GM21717 (cell line): ENCODE results near the gene ZNF311.
A peak's percentile ranks its signal among the peaks of the same experiment; 100 is the strongest.
"Not testable (repeated sequence)": the region's sequence is repeated elsewhere in the genome, so short reads cannot be mapped to it uniquely, and the experiment has no call there.

Source experiments
- ATAC-seq: cut with Tn5 transposase; IDR thresholded peaks from one replicate; pipeline ENCODE4 v1.9.1; 2021; ENCODE audit warnings: mild to moderate bottlenecking, moderate library complexity; ENCODE audit not compliant: unreplicated experiment

The ZNF311 gene

DNA sequence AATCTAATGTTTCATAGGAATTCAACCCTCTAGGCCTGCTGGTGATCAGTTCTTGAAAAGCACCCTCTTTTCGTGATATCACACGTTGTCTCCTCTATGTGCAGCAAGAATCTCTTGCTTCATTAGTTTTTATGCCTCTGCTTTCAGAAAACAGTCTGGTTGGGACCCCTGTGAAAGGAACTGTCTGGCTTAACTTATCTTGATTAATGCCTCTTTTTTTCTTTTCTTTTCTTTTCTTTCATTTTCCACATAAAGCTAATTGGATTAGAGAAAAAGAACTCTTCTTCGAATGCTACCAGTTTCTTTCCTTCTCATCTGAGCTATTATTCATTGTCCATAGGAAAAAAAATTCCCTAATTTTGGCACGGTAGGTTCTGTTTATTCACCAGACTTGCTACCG, 21.3 kb downstream of the ZNF311 start:
- ATAC-seq: no peak

DNA sequence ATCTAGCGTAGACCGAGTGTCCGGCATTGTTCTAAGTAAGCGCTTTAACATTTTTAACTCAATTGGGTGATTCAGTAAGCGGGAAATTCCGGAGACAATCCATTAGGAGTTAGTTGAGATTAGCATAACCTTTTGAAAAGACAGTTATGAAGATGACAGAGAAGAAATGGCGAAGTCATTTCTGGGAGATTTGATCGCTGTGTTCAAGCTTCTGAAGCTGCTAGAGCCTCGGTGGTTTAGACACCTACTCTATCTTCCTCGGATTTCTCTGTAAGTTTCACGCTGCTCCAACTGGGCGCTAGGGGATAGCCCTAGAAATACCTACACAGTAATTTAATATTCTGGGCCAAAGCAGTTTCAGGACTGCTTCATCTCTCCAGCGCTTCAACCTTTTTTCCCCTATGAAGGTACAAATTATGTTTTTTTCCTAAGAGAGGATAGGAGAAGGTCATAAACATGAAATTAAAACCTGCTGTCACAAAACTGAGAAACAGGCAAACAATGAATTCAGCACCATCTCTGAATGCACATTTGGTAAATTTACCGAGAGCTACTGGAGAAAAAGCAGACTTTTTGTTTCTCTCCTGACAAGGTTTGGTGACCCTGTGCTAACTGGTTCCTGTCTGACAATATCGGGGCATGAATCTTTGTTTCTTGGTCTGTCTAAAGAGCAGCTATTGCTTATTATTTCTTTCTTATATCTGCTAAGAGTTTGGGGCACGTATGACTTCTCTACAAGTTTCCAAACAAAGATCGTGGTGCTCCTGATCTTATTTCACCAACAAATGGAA, 22.4 kb downstream of the ZNF311 start:
- ATAC-seq: no peak

DNA sequence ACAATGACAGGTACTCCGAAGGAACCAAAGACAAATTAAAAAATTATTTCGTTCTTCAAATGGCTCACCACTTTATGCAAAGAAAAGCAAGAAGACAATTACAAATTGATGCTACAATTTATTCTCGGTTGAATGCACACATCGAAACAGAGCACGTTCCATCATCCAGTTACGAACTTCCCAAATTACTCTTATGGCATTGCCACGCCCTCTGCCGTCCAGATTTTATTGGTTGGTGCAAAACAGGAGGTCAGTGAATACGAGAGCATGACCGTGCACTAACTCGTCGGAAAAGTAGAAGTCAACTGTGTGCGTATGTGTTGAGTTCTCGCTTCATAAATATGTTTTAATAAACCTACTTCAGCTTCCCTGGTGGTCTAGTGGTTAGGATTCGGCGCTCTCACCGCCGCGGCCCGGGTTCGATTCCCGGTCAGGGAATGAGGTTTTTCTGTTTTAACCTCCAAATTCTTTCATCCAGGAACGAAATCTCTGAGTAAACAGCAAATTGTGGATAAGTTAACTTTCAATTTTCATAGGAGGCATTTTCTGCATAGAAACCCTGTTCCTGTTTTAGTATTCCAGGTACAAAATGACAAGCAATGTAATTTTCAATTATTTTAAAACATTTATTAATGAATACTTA, 23.2 kb downstream of the ZNF311 start:
- peak; percentile 50 for ATAC-seq

DNA sequence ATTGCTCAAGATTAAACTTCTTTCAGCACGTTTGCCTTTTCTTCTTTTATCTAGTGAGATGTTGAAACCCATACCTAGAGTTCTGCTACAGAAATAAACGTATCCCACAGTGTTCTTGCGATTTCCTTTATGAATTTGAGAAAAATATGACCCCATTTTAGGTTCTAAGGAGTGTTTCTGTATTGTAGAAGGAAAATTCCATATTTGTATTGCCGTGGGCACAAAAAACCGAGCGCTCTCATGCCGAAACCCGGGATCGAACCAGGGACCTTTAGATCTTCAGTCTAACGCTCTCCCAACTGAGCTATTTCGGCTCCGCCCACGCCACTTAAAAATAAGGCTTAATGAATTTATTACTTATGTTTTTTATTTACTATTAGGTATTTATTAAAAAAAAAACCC, 23.7 kb downstream of the ZNF311 start:
- ATAC-seq: peak; percentile 31

DNA sequence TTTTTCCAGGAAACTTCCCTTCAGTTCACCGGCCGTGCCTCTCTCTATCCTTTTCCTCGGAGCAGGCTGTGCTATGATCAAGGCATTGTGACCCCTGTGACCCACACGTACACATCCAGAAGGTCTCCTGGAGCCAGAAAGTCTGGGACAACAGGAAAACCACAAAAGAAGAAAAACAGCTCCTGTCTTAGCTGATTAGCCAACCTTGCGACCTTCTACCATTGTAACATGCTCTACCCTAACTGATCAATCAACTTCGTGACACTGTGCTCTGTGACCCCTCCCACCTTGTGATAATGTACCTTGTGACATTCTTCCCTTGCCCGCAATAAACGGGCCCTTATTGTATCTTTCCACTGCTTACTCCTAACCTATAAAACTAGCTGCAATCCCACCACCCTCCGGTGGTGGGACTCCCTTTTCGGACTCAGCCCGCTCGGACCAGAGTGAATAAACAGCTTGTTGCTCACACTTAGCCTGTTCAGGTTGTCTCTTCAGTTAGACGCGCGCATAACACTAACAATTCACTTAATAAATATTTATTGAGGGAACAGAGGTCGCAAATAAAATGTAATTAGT, 24.2 kb downstream of the ZNF311 start:
- peak; percentile 34 for ATAC-seq

DNA sequence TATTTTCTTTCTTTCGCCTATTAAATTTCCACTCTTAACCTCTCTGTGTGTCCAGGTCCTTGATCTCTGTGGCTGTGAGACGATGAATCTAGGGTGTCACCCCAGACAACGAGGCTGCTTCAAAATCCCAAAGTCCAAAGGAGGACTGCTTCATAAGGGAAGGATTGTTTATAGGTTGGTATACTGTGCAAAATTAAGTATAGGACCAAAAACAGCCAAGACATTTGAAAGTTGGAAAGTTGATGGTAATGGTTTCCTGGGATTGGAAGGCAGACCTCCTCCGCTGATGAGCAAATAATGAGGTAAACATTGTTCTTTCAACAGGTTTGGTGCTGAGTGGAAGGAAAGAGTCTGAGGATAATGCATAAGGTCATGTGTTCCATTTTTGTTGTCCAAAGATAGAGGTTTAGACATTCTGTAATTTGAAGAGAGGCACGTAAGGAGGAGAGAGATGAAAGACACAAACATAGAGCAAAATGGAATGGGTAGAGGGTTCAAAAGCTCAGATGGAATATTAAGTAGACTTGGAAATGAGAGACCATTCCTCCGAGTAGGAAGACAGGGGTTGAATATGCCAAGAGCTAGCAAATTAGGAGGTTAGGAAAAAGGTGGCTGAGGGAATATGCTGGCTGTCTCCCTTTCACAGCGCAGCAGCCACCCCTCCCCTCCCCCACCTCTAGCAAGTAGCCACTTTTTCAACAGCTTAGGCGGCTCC, 24.8 kb downstream of the ZNF311 start:
- ATAC-seq: no peak

DNA sequence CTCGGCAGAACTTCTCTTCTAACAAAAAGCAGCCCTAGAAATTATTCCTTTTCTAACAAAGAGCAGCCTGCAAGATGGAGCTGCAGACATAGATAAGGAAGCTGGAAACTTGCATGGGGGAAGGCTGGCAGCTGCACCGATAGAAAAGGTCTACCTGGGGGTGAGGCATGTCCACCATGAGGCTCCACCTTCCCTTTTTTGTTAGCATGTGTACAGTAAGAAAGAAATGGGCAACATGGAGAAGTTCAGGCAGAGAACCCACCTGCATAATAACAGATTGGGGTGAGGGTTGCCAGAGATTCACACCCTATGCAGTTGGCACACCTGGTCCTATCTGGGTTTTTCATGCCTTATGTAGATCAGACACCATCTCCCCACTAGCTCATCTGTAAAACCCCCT, 25.4 kb downstream of the ZNF311 start:
- no peak for ATAC-seq

DNA sequence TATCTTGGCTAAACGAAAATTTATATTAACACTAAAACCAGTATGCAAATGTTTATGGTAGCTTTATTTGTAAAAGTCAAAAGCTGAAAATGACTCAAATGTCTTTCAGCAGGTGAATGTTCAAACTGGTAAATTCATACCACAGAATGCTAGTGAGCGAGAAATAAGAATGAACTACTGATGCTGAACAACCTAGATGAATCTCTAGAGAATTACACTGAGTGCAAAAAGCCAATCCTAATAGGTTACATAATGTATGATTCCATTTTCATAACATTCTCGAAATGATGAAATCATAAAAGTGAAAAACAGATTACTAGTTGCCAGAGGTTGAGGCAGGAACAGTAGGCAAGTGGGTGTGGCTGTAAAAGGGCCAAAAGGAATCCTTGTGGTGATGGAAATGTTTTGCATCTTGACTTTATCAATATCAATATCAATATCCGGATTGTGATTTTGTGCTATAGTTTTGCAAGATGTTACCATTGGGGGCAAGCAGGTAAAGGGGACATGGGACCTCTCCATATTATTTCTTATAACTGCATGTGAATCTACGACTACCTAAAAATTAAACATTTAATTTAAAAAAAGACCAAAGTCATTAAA, 26.1 kb downstream of the ZNF311 start:
- ATAC-seq: no peak

DNA sequence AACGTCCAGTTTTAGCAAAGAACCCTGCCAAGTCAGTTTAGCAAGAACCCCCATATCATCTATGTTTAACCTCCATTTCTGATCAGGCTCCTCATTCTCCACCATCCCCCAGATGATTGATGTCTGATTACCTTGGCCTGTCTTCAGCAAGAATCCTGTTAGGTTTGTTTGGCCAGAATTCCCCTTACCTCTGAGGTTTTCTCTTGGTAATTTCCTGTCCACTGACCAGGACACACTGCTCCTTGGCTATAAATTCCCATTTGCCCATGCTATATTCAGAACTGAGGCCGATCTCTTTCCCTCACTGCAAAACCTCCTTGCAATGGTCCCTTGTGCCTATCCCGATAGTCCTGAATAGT, 27.0 kb downstream of the ZNF311 start:
- no peak for ATAC-seq

DNA sequence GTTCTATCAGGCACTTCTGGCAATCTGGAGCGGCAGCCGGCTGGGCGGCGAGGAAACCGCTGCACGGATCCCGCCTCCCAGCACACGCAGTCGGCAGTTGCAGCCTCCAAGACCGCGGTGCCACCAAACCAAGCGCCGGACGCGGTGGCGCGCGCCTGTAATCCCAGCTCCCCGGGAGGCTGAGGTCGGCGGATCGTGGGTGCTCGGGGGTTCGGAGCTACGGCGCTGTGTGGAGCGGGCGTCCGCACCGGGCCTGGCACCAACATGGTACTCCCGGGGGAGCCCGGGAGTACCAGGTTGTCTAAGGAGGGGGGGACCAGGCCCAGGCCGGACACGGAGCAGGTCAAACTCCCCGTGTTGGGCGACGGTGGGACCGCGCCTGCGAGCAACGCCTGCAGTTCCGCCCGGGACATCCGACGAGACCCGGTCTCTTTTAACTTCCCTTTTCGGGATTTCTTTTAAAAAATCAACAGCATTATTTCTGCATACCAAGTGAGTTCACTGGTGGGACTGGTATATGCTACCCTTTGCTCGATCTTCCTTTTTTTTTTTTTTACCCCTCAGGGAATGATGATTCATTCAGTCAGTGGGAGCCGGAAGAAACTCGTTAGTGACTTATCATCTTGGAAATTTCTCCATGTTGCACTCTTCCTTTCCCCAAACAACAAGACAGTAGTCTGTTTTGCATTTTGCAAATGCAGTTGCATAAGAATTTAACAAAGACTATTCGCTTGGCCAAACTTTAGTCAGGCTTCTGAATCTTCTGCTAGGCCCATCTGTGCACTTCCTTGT, 27.6 kb downstream of the ZNF311 start:
- ATAC-seq: no peak

DNA sequence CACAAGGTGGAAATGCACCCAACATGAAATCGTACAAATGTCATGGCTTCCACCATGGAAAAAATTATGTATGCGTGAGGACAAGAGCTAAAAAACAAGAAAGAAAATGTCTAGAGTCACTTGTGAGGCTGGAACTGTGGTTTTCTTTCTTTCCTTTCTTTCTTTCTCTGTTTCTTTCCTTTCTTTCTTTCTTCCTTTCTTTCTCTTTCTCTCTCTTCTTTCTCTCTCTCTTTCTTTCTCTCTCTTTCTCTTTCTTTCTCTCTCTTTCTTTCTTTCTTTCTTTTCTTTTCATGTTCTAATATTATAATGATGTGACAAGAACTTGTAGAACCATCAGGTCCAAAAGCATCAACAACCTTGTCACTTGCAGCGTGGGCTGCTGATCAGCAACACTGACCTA, 28.4 kb downstream of the ZNF311 start:
- ATAC-seq: no peak

DNA sequence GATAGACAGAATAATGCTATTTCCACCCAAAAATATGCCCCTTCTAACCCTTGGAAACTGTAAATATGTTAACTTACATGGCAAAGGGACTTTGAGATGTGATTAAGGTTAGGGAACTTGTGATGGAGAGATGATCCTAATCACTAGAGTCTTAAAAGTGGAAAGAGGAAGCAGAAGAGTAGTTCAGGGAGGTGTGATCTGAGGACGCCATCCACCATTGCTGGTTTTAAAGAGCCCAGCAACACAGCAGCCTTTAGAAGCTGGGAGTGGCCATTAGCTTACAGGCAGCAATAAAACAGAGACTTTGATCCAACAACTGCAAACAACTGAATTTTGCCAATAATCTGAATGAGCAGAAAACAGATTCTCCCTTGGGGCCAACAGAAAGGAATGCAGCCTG, 30.6 kb downstream of the ZNF311 start:
- no peak for ATAC-seq

DNA sequence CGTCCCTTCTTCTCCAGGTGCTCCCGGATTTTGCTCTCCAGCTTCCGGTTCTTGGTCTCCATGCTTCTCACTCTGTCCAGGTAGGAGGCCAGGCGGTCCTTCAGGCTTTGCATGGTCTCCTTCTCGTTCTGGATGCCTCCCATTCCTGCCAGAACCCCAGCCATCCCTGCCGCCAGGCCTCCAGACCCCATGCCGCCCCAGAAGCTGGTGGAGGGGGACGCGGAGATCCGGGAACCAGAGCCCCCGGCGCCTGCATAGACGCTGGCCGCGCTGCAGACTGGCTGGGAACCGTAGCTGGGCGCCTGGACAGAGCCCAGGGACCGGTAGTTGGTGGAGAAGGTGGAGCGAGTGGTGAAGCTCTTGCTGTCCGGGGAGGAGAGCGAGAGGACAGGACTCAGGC, 35.1 kb downstream of the ZNF311 start:
- ATAC-seq: not testable (repeated sequence)

DNA sequence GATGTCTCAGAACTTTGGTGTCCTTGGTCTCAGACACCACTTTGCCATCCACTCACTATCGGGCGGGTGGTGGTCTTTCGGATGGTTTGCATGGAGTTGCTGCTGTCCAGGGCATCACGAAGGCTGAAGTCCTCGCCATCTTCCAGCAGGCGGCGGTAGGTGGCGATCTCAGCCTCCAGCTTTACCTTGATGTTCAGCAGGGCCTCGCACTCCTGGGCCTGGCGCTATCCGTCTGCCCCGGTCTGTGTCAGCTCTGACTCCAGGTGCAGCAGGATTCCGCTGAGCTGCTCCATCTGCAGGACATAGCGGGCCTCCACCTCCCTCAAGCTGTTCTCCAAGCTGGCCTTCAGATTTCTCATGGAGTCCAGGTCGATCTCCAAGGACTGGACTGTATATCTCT, 36.0 kb downstream of the ZNF311 start:
- ATAC-seq: no peak

DNA sequence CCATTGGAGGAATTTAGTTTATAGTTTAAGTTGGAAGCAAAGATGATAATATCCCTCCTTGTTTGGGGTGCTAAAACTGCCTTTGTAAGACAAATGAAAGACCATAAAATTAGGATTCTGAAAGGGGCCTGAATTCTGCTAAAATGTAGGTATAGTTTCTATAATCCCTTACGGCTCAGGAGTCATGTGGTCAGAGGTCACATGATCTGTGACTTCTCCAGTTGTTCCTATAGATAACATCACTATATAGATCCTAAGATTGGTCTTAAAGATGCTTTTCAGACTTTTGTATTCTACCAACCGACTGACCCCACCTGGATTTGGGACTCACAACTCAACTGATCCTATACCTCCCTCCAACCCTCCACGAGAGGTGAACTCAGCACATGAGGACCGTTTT, 36.6 kb downstream of the ZNF311 start:
- ATAC-seq: no peak

DNA sequence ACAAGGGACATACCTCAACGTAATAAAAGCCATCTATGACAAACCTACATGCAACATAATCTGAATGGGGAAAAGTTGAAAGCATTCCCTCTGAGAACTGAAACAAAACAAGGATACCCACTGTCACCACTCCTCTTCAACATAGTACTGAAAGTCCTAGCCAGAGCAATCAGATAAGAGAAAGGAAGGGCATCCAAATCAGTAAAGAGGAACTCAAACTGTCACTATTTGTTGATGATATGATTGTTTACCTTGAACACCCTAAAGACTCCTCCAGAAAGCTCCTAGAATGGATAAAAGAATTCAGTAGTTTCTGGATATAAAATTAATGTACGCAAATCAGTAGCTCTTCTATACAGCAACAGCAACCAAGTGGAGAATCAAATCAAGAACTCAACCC, 39.4 kb downstream of the ZNF311 start:
- no peak for ATAC-seq

DNA sequence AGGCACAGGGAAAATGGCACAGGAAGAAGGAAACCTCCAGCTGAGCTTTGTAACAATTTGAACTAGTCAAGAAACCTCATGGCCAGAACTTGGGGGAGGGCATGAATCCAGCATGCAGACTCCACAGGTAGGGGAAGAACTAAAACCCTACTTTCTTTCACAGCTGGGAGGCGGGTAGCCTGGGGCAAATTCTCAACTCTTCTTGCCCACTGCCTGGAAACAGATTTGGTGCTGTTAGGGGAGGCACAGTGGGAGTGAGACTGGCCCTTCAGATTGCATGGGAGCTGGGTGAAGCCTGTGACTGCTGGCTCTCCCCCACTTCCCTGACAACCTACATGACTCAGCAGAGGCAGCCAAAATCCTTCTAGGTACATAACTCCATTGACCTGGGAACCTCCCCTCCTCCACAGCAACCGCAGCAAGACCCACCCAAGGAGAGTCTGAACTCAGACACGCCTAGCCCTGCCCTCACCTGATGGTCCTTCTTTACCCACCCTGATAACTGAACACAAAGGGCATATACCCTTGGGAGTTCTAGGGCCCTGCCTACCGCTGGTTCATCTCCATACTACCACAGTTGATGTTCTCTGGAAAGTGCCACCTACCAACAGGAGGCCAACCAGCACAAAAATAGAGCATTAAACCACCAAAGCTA, 44.1 kb downstream of the ZNF311 start:
- no peak for ATAC-seq

DNA sequence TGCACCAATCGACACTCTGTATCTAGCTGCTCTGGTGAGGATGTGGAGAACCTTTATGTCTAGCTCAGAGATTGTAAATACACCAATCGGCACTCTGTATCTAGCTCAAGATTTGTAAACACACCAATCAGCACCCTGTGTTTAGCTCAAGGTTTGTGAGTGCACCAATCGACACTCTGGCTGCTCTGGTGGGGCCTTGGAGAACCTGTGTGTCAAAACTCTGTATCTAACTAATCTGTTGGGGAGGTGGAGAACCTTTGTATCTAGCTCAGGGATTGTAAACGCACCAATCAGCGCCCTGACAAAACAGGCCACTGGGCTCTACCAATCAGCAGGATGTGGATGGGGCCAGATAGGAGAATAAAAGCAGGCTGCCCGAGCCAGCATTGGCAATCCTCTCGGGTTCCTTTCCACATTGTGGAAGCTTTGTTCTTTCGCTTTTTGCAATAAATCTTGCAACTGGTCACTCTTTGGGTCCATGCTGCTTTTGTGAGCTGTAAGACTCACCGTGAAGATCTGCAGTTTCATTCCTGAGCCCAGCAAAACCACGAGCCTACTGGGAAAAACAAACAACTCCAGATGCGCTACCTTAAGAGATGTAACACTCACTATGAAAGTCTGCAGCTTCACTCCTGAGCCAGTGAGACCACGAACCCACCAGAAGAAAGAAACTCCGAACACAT, 46.4 kb downstream of the ZNF311 start:
- not testable (repeated sequence) for ATAC-seq

DNA sequence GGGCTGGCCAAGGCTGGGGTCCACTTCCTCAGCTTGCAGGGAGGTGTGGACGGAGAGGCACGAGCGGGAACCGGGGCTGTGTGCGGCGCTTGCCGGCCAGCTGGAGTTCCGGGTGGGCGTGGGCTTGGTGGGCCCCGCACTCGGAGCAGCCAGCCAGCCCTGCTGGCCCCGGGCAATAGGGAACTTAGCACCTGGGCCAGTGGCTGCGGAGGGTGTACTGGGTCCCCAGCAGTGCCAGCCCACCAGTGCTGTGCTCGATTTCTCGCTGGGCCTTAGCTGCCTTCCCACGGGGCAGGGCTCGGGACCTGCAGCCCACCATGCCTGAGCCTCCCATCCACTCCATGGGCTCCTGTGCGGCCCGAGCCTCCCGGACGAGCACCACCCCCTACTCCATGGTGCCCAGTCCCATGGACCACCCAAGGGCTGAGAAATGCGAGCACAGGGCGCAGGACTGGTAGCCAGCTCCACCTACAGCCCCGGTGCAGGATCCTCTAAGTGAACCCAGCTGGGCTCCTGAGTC, 47.3 kb downstream of the ZNF311 start:
- not testable (repeated sequence) for ATAC-seq
